Fibroblast of peridontal ligament (primary cell): Measurements from ENCODE around the gene PRCC.

ENCODE experiments used
- DNase-seq: peaks from one replicate; pipeline ENCODE4 v3.0.0-alpha.2; 2010; ENCODE audit errors: extremely low read depth

Gene PRCC

DNA sequence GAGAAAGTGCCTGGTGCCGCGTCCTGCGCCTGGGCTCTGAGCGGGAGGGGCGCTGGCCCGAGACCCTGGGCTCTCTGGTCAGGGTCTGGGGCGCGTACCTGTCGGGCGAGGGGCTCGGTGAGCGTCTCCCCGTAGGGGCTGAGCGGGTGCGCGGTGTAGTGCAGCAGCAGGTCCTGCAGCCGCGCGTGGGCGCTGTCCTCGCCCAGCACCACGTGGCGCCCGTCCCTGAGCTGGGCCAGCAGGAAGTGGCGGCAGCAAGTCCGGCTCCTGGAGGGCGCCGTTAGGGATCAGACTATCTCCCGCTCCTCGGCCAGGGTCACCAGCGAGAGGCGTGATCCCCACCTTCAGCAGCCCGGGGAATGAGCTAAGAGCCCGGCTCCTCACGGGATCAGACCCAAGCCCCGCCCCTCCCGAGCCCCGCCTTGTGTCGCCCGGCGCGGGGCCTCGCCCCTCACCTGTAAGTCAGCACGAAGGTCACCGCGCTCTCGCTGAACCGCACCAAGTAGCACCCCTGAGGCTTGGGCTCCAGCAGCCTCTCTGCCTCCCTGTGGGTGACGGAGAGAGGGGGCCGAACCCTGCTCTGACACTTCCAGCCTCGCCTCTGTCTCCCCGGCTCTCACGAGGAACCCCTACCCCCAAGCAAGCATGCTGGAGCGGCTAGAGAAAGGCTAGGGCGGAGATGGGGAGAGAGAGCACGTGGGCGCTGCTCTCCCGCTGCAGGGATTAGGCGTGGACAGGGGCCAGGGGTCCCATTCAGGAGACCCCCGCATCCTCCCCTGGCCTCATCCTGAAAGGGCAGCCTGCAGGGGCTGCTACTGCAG is 46.6 kb downstream of the PRCC start:
- peak; percentile 25 for DNase-seq

DNA sequence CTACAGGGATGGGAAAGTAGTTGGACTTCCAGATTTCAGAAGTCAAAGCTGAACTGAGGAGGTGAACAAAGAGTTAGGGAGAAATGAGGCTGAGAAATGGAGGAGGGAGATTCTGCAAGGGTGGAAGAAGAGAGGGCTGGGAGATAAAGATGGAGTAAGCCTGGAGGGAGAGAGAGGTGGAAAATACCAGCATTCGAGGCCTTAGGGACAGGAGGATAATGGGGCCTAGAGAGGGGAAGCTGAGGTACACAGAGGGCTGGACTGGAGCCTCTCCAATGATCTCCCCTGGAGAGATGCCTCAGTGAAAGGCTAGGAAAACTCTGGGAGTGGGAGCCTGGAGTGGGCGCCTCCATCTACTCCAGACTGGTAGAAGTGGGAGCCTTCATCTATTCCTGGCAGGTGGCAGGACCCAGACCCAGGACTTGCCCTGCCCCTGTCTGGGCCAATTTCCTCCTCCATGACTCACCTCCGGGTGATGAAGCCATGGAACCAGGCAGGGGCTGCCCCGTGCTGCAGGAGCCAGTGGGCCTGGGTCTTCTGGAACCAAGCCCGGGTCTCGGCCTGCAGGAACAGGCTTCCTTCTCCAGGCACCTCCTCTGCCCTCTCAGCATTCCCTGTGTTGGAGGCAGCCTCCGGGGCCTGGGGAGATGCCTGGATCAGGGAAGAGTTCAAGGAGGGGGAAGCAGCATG is 47.4 kb downstream of the PRCC start:
- DNase-seq, result no peak

DNA sequence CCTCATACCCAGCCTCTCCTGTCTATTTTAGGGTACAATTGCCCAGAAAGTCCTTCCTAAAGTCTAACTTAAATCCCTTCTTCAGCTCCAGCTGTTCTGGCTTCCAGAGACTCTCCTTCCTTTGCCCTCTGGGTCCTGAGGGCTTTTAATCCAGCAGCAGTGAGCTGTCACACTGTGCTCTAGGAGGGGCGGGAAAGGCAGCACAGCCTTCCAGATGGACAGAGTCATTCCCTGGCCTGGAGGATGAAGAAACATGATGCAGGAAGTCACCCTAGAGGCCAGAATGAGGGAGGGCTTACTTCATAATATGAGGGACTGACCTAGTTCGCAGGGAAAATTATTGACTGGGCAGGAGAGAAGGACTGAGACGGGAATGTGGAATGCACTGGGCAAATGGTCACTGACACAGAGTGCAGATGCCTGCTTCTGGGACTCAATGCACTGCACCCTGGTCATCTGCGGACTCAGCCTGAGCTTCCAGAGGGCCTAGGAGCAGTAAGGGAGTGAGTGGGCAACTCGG is 48.0 kb downstream of the PRCC start:
- DNase-seq, result peak; percentile 86

DNA sequence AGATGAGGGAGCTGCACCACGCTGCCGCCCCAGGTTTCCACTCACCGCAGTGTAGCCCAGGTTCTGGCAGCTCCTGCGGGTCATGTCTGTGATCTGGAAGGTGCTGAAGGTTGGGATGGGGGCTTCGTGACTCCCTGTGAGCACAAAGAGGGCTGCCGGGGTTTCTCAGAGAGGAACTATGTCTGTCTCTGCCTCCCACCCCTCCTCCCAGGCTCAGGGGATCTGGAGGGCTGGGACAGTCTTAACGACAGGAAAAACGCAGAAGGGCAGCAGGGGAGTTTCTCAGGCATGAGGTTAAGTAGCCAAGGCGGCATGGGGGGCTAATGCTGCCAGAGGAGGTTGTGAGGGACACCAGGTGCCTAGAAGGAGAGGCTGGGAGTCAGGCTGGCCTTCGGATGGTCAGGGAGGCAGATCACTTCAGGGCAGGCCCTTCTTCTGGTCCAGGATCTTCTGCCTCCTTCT is 48.7 kb downstream of the PRCC start:
- no peak for DNase-seq

DNA sequence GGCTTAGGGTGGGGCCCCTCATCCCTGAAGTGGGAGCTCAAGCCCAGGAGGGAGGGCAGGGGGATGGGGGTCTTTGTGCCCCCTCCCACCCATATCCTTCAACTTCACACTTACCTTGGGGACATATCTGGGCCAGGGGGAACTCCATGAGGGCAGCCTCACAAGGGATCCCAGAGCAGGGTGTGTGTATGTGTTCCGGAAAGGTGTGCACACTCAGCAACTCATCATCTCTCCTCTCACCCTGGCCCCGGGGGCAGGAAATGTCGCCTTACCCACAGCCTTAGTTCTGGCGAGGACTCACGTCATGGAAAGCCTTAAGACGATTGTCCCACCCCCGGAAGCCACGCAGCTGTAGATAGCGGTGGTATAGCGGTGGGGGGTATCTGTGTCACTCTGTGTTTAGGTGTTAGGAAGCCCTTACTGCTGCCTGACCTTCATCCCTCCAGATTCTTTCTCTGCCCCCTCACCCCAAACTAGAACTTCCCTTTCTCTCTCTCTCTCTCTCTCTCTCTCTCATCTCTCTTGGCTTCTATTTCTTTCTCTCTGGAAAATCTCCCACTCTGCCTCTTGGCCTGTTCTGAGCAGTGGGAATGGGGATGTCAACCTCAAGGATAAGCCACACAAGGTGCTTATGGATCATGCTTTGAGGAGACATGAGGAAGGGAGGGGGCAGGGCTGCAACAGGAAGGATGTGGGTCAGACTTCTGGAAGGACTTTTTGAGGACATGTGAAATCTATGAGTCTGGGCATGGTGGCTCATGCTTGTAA is 49.4 kb downstream of the PRCC start, which contains the start of gene SH2D2A:
Gene SH2D2A, minus strand, starts transcription at position 288 of the 768 bp plus-strand sequence. Its CDS starts 140 bp downstream, at position 148.
- no peak for DNase-seq

DNA sequence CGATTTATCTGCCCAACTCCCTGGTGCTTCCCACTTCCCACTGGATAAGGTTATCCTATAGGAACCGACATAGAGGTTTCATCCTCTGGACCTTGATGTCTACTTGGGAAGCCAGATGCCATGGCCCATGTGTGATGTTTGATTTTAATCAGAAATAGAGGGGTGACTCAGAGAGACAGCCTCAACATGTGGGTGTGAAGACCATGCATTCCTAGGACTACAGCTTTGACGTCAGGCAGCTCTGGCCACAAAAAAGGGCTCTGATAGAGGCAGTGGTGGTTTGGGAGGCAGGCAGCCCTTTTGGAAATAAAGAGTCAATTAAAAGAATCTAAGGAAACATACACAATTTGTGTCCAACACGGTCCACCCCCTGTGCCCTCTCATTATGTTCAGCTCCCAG is 54.5 kb downstream of the PRCC start:
- DNase-seq, result peak; percentile 45

DNA sequence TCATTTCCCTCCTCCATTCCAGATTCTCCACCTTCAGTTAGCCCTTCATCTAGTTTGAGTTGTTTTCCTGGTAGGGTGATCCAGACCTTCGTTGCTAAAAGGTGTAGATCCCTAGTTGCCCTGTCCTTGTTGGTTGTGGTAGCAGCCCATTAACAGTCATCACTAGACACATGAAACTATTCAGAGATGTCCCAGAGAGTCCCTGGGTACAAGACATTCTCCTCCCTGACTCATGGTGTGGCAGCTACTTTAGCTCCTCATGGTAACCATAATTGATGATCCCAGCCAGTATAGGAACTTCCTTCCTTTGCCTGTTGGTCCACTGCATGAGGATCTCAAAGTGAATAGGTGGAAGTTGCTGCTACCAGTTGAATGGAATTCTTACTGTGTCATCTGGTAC is 55.3 kb downstream of the PRCC start:
- DNase-seq, result no peak

DNA sequence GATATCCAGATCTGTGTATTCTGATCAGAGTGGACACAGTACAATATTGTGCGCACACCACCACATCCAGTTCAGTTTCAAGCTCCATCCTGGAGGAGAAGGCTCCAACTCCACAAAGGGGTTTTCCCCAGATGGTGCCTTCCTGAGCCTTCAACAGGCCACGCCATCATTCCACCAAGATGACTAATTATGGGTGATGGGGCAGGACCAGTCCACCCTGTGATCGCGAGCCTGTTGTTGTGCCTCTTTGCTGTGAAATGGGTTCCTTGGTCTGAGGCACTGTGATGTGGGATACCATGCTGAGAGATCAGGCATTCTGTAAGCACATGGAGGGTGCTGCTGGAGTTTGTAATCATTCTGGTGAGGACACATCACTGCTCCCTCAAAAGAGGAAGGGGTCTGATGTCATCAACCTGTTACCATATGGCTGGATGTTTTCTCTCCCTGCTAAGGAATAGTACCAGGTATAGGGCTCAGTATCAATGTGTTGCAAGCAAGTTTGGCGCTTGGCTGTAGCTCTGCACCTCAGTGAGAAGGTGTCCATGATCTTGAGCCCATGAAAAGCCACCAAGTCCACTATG is 56.0 kb downstream of the PRCC start:
- DNase-seq, result no peak

DNA sequence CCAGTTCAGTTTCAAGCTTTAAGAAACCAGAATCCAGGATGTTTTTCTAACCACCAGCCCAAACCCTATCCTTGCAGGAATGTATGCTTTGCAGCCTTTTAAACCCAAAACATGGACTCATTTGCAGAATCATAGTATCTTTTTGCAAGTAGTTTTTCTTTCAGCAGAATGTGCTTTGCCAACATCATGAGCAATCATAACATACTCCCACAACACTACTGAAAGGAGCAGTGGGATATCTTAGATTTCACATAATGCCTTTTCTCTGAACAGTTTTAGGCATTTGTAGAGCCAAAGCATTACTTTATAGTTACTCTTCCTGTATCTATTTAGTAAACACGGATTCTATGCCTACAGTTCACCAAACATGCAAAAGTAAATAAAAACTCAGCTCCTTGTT is 59.3 kb downstream of the PRCC start:
- peak; percentile 86 for DNase-seq

DNA sequence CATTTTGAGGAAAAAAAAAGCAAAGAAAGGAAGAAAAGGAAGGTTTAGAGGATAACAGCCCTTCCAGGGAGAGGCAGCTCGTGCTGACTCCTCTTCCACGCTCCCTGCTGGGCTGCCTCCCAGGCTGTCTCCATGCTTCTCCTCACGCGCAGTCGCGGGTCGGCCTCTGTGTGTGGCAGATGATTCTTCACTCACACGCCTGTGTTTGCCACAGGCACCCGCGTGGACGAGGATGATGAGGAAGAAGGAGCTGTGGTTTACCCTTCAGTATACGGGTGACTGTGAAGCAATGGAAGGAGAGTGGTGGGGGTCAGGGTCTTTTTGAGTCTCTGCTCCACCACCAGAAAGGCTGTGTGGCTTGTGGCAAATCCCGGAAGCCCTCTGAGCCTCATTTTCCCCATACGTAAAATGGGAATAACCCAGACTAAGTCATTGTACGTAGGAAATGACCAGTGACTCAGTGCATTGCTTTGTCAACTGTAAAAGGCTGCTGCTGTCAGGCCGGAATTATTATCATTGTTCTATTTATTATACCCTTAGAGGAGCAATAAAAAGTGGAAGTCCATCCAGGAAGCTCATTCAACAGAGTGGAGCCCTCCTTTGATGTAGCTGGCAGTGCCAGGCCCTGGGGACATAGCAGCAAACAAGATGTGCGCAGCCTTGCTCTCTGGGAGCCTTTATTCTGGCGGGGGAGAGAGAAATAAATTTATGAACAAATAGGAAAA is 61.2 kb downstream of the PRCC start:
- no peak for DNase-seq

DNA sequence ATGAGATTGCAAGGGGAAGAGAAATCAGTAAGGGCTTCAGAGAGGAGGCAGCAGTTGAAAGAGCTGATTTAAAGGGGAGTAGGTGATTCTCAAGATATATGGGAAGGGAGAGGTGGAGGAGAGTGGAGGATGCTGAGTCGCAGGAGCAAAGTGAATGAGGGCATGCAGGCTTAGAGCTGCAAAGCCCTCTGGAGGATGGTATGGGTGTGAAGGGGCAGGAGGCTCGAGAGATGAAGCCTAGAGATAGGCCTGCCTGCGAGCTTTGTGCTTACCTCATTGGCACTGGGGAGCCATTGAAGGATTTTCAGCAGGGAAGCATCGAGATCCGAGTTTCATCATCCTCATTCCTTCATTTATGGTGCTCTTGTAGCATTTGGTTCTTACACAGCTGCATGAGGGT is 65.1 kb downstream of the PRCC start:
- DNase-seq, result no peak

DNA sequence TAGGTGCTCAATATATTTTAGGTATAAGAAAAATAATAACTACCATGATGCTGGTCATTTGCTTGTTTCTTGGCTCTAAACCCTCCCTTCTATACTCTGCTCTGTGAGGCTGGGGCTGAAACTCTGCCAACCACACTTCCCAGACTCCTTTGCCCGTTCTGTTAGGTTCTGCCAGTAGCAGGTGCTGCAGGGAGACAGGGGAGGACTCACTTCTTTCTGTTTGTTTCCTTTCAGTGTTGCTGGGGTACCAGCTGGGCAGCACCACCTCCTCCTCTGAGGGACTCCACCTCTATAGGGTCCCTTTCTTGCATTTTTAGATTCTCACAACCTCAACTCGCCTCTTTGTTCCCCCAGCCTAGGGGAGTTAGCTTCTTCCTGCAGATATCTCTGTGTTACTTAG is 66.3 kb downstream of the PRCC start:
- no peak for DNase-seq

DNA sequence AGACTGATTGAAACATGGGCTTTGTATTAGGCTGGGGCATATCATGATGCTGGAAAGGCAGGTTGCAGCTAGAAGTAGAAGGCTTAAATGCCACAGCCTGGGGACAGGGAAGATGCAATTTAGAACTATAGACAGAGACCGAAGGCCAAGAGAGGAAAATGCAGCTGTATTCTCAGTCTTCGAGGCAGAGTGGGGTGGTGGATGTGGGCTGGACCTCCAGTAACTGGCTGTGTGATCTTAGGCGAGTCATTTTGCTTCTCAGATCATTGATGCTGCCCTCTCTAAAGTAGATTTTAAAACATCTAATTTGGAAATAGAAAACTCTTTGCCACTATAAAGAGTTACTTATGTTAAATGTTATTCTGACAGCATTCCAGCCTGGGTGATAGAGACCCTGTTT is 67.0 kb downstream of the PRCC start:
- no peak for DNase-seq

DNA sequence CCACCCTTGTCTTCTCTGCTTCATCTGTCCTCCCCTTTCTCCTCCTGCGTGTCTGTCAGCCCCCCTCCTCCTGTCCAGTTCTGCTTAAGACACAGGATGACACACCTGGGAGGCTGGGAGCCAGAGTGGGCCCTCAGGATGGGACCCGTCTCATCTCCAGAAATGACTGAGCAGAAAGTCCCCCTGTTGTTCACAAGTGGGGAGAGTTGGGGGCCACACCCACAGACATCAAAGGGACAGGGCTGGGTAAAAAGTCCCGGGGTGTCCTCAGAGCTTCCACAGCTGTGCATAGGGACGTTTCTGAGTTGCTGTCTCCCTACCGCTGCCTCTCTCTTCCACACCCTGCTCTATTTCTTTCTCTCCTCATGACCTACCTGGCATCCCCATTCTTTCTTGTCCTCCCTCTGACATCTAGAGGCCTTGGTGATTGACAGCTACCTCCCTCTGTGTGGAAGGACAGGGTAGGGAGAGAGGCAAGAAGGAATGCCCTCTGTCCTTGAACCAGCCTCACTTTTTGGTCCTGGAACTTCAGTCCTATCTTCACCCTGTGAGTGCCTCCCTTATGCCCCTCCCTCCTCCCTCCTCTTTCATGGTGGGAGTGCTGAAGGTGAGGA is 68.8 kb downstream of the PRCC start:
- DNase-seq, result no peak

DNA sequence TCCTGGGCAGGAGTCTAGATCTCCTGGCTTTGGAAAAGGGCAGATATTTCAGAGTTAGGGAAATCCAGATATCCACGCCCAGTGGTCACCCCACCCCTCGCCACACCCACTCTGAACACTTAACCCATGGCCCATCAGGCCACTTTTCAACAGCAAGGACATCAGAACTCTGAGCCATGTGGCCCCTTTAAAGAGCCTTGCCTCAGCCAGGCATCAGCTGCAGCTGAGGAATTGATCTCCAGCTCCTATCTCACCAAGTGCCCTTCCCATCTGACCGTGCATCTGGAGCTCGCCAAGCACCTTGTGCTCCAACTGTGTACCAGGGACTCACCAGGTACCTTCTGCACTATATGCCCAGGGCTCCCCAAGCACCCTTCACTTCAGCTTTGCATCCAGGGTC is 69.6 kb downstream of the PRCC start:
- DNase-seq, result no peak

DNA sequence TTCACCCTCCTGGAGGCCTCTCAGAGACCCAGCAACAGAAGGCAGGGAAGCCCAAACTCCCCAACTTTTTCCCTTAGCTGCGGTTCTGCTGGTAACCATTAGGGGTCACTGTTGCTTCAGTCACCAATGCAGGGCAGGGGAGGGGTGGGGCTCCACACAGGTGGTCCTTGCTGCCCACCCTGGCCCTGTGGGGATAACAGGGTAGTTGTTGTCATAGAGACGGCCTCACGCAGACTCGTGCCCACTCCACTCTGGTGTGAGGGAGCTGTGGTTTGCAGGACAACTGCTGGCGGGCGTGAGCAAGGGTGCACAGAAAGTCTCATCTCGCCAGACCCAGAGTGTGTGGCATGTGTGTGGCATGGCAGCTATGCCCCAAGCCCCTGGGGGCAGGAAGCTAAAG is 71.6 kb downstream of the PRCC start:
- no peak for DNase-seq

DNA sequence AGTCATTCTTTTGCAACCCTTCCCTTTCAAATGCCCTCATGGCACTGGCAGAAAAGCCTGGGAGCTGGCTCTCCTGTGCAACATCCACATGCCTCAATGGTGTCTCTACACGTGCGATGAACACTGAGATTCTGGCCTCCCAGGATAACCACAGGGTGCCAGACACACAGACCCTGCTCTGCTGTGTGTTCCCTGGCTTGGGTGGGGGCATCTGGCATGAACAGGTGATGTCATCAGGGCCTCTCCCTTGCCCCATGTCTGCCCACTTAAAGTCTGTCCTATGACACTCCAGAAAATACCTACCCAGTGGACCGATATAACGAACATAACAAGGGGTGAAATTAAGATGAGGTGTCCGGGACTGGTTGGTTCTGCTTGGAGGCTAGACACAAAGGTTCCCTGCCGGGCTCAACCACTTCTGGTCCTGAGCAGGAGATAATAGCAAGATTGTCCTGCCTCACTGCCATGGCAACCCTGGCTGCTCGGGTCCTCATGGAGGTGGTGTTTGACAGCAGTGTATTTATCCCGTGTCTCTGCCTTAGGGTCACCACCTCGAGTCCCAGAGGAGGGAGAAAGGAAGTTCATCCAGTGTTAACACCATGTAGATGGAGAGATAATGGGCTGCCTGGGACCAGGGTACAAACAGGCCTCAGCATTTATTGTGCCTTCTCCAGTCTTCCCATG is 72.2 kb downstream of the PRCC start:
- no peak for DNase-seq

DNA sequence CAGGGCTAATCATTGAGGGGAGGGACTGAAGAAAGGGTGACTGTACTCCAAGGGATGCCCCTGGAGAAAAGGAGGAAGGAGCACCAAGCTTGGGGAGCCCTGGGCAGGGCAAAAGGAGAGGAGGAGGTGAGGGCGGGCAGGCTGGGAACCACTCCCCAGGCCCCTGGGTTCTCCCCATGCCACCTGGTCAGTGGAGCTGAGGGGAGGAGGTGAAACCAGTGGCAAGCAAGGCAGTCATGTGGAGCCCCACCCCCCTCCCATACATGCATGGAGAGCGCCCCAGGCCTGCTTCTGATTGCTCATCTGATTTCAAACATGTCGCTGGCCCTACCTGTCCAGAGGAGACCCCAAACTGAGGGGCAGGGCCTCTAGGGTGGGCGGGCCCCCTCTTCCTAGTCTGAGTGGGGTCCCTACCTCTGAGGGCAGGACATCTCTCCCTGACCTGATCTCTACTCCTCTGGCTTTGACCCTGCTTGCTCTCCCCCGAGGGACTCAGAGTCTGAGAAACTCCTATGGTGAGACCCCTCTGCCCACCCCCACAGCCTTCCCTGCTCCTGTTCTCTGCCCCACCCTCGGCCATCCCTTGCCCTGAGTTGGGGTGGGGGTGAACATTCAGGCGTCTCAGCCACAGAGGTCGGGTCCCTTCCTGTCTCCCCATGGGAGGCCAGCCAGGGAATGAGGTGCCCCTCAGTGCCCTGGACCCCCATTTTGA is 73.0 kb downstream of the PRCC start:
- DNase-seq, result no peak

DNA sequence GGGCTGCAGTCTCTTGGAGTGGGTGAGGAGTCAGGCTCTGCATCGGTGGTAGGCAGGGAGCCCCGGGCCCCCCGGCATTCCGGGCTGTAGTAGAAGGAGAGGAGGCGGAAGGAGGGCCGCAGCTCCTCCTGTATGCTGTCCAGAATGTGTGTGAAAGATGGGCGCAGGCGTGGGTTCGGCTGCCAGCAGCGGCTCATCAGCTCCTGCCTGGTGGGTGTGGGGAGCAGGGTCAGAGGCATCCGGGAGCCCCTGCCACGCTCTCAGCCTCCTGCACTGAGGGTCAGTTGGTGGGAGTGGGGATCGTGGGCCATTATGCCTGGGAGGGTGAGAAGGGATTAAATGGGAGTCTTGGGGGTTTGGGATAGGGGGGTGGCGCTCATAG is 73.6 kb downstream of the PRCC start:
- DNase-seq, result no peak
